Hepatocyte (in vitro differentiated cells): ENCODE data around the gene PIK3R1. TPM values are rescaled to one million over a fixed set of nuclear protein-coding genes. Genes with fewer than 3 reads are reported as not detected.

ENCODE experiments used
- DNase-seq: peaks from one replicate; pipeline ENCODE4 v3.0.0-alpha.2; 2016; ENCODE audit warnings: low spot score
- H2AFZ ChIP-seq: fragments of 200-600 bp; sonication (generic); 2 replicates; pipeline ENCODE4 v1.6.0; 2016; ENCODE audit warnings: antibody characterized with exemption, mild to moderate bottlenecking
- H3K27ac ChIP-seq: fragments of 200-600 bp; sonication (generic); 2 replicates; pipeline ENCODE4 v1.5.1; 2016; ENCODE audit warnings: mild to moderate bottlenecking
- H3K27me3 ChIP-seq: fragments of 200-600 bp; sonication (generic); 2 replicates; pipeline ENCODE4 v1.6.1; 2016
- H3K36me3 ChIP-seq: fragments of 200-600 bp; sonication (generic); replicated peaks from 2 replicates; pipeline ENCODE4 v1.5.1; 2016; ENCODE audit warnings: low read depth; ENCODE audit not compliant: insufficient read depth
- H3K4me1 ChIP-seq: fragments of 200-600 bp; sonication (generic); 2 replicates; pipeline ENCODE4 v1.5.1; 2016; ENCODE audit warnings: mild to moderate bottlenecking, moderate library complexity; ENCODE audit not compliant: insufficient read depth
- H3K4me2 ChIP-seq: fragments of 200-600 bp; sonication (generic); 2 replicates; pipeline ENCODE4 v1.6.0; 2016
- H3K4me3 ChIP-seq: fragments of 200-600 bp; sonication (generic); 2 replicates; pipeline ENCODE4 v1.5.1; 2016; ENCODE audit warnings: mild to moderate bottlenecking
- H3K79me2 ChIP-seq: fragments of 200-600 bp; sonication (generic); 2 replicates; pipeline ENCODE4 v1.6.0; 2017; ENCODE audit warnings: mild to moderate bottlenecking
- H3K9me2 ChIP-seq: fragments of 200-600 bp; sonication (generic); replicated peaks from 2 replicates; pipeline ENCODE4 v1.6.0; 2017; ENCODE audit warnings: mild to moderate bottlenecking; ENCODE audit not compliant: insufficient read depth
- H3K9me3 ChIP-seq: fragments of 200-600 bp; sonication (generic); 2 replicates; pipeline ENCODE4 v1.5.1; 2016; ENCODE audit warnings: low read depth, mild to moderate bottlenecking
- H4K20me1 ChIP-seq: fragments of 200-600 bp; sonication (generic); 2 replicates; pipeline ENCODE4 v1.6.0; 2016; ENCODE audit warnings: mild to moderate bottlenecking; ENCODE audit not compliant: insufficient read depth, poor library complexity, severe bottlenecking
- CTCF ChIP-seq: fragments of 200-600 bp; sonication (generic); IDR thresholded peaks from 2 replicates; pipeline ENCODE4 v1.5.1; 2016; ENCODE audit warnings: antibody characterized with exemption, mild to moderate bottlenecking; ENCODE audit not compliant: poor library complexity
- EZH2 ChIP-seq: fragments of 200-600 bp; sonication (generic); IDR thresholded peaks from 2 replicates; pipeline ENCODE4 v1.6.1; 2016; ENCODE audit warnings: antibody characterized with exemption, mild to moderate bottlenecking, borderline replicate concordance
- EZH2phosphoT487 ChIP-seq: fragments of 200-600 bp; sonication (generic); IDR thresholded peaks from one replicate; pipeline ENCODE4 v1.6.1; 2018; ENCODE audit warnings: antibody characterized with exemption, mild to moderate bottlenecking, low read depth, moderate library complexity; ENCODE audit not compliant: unreplicated experiment, severe bottlenecking
- WGBS: methylation state at CpG from one replicate; pipeline ENCODE4 v1.1.6; 2016; ENCODE audit warnings: low lambda C conversion rate; ENCODE audit errors: missing lambda C conversion rate; 5-methylcytosine and 5-hydroxymethylcytosine counted together
- polyA plus RNA-seq: library from polyadenylated mRNA; unstranded; fragments of >200 nt; fragmentation: Nextera tagmentation; extraction: Ambion mirVana; gene quantifications from 2 replicates; pipeline ENCODE4 v1.2.1, GENCODE V29; 2016
- total RNA-seq: library from RNA; depleted of rRNA; stranded (reverse); fragments of >200 nt; gene quantifications from 2 replicates; pipeline ENCODE4 v1.2.3, GENCODE V29; 2014

The PIK3R1 gene
- total and polyA plus RNA-seq, 2 experiments from 2014 or later, result 38.9 to 109 TPM

- H3K36me3 ChIP-seq, result no peaks in the 10 kb centered on the region
- H3K27ac ChIP-seq, result no peak overlapping the region
- no peak overlapping the region for H2AFZ ChIP-seq
- peaks cover 96% of the 10 kb centered on the region for H4K20me1 ChIP-seq
- no peaks in the 10 kb centered on the region for H3K27me3 ChIP-seq
- no peaks in the 10 kb centered on the region for H3K9me2 ChIP-seq
- no peaks in the 10 kb centered on the region for H3K9me3 ChIP-seq
- no peak for DNase-seq
- H3K4me2 ChIP-seq, result peak overlapping the region; percentile 68
- H3K4me1 ChIP-seq, result peaks cover 55% of the 10 kb centered on the region
- no peak overlapping the region for H3K4me3 ChIP-seq
- 92% methylated on average over 4 of the region's 4 CpGs for WGBS
- TF ChIP-seq EZH2phosphoT487 (no peak), CTCF (no peak), EZH2 (no peak)
- H3K79me2 ChIP-seq, result peaks cover 100% of the 10 kb centered on the region
These were observed 7.3 kb downstream of the PIK3R1 start for GRCh38 chr5:68222824-68223354.

- no peaks in the 10 kb centered on the region for H3K9me3 ChIP-seq
- peaks cover 100% of the 10 kb centered on the region for H3K79me2 ChIP-seq
- TF ChIP-seq EZH2 (no peak), CTCF (no peak), EZH2phosphoT487 (no peak)
- peaks cover 96% of the 10 kb centered on the region for H4K20me1 ChIP-seq
- H3K4me2 ChIP-seq, result peak overlapping the region; percentile 68
- DNase-seq, result no peak
- no peaks in the 10 kb centered on the region for H3K36me3 ChIP-seq
- H3K4me1 ChIP-seq, result peaks cover 58% of the 10 kb centered on the region
- no peaks in the 10 kb centered on the region for H3K27me3 ChIP-seq
- no peak overlapping the region for H2AFZ ChIP-seq
- no peaks in the 10 kb centered on the region for H3K9me2 ChIP-seq
- H3K4me3 ChIP-seq, result no peak overlapping the region
- peak overlapping the region; percentile 41 for H3K27ac ChIP-seq
These were observed 8.3 kb downstream of the PIK3R1 start for GRCh38 chr5:68223904-68224303.

GRCh38 chr5:68224509-68225187 is 9.1 kb downstream of the PIK3R1 start:
- Histone ChIP-seq H3K27me3 (no peaks in the 10 kb centered on the region), H3K79me2 (peaks cover 100% of the 10 kb centered on the region), H3K36me3 (no peaks in the 10 kb centered on the region), H3K4me2 (peak overlapping the region; percentile 68), H3K4me1 (peaks cover 59% of the 10 kb centered on the region), H3K9me2 (no peaks in the 10 kb centered on the region), H3K4me3 (no peak overlapping the region), H2AFZ (no peak overlapping the region), H4K20me1 (peaks cover 96% of the 10 kb centered on the region), H3K27ac (peak overlapping the region; percentile 67), H3K9me3 (no peaks in the 10 kb centered on the region)
- peak; percentile 26 for DNase-seq
- TF ChIP-seq EZH2, result no peak
- TF ChIP-seq EZH2phosphoT487, result no peak
- no peak for TF ChIP-seq CTCF
- 54% methylated on average over 4 of the region's 4 CpGs for WGBS
